GM23338 (cell line): ENCODE data around the gene ATG2A.
A peak's percentile ranks its signal among the peaks of the same experiment; 100 is the strongest.

Source experiments
- CREB1 ChIP-seq: fragments of 250-450 bp; sonication (Bioruptor Pico); IDR thresholded peaks from 2 replicates; pipeline ENCODE4 v1.5.0; 2020; ENCODE audit warnings: low read depth, mild to moderate bottlenecking, moderate library complexity
- CTCF ChIP-seq, 2 experiments: fragments of 200-600 bp in 1 of 2; sonication (generic) in 1 of 2; conservative IDR thresholded peaks; 2 replicates each; pipeline versions ENCODE4 v1.5.1 to v1.6.1; 2016 to 2017; ENCODE audit warnings: antibody characterized with exemption in 2 of 2, low read depth in 2 of 2, mild to moderate bottlenecking in 2 of 2, moderate library complexity in 1 of 2
- ETS1 ChIP-seq: IDR thresholded peaks from 2 replicates; pipeline ENCODE4 v1.6.1; 2016; ENCODE audit warnings: antibody characterized with exemption
- EZH2 ChIP-seq: fragments of 200-600 bp; sonication (generic); IDR thresholded peaks from one replicate; pipeline ENCODE4 v1.8.0; 2017; ENCODE audit warnings: antibody characterized with exemption, mild to moderate bottlenecking, low read depth; ENCODE audit not compliant: unreplicated experiment
- EZH2phosphoT487 ChIP-seq: fragments of 200-600 bp; sonication (generic); IDR thresholded peaks from one replicate; pipeline ENCODE4 v1.8.1; 2018; ENCODE audit warnings: antibody characterized with exemption; ENCODE audit not compliant: unreplicated experiment
- NANOG ChIP-seq: IDR thresholded peaks from 2 replicates; pipeline ENCODE4 v1.6.1; 2016; ENCODE audit warnings: antibody characterized with exemption, borderline replicate concordance
- POLR2AphosphoS5 ChIP-seq: IDR thresholded peaks from 2 replicates; pipeline ENCODE4 v1.6.1; 2016; ENCODE audit warnings: antibody characterized with exemption, low read depth
- REST ChIP-seq: IDR thresholded peaks from one replicate; pipeline ENCODE4 v1.6.1; 2018; ENCODE audit warnings: antibody characterized with exemption; ENCODE audit not compliant: unreplicated experiment
- STAT1 ChIP-seq: IDR thresholded peaks from one replicate; pipeline ENCODE4 v1.6.1; 2016; ENCODE audit warnings: antibody characterized with exemption; ENCODE audit not compliant: unreplicated experiment

- no peak for TF ChIP-seq CREB1 (CRISPR knock-in tag)
- TF ChIP-seq ETS1, result no peak
- TF ChIP-seq CTCF (conservative IDR thresholded peaks at IDR 0.05; ENCODE audit: low read depth in 2 of 2), result peak; percentile 97 to 98
- TF ChIP-seq POLR2AphosphoS5, result no peak
- no peak for TF ChIP-seq EZH2
- TF ChIP-seq REST, result no peak
- no peak for TF ChIP-seq STAT1
- TF ChIP-seq EZH2phosphoT487, result no peak
- no peak for TF ChIP-seq NANOG
These were observed 69.9 kb downstream of the ATG2A start for GRCh38 chr11:64846998-64847666.
